ENCODE results near the gene PLXNC1. TPM values are rescaled to one million over a fixed set of nuclear protein-coding genes. Genes with fewer than 3 reads are reported as not detected.

Gene PLXNC1
- polyA plus RNA-seq, 1 donor (not counting 4 experiments of a cell fraction or from before 2014, with no cell fraction given) = 0.17 TPM

- H3K9me3 ChIP-seq (ENCODE audit: control insufficient read depth, low read depth, low read length) = no peaks in the 10 kb centered on the region
- no peaks in the 10 kb centered on the region for H3K36me3 ChIP-seq (ENCODE audit: control insufficient read depth in 2 of 2, extremely low read depth in 1 of 2, insufficient read depth in 2 of 2, low read length in 2 of 2)
- H3K4me3 ChIP-seq (ENCODE audit: control insufficient read depth in 2 of 3, extremely low read depth in 1 of 3, insufficient read depth in 2 of 3, low read depth in 1 of 3, low read length in 3 of 3) = no peak overlapping the region
- H2AFZ ChIP-seq (ENCODE audit: control insufficient read depth, low read length) = no peak overlapping the region
- TF ChIP-seq EZH2 (IDR thresholded peaks at IDR 0.05; ENCODE audit: low read length) (no peak), CTCF (optimal IDR thresholded peaks at IDR 0.05 in 1 of 3, IDR thresholded peaks at IDR 0.05 in 1 of 3, conservative IDR thresholded peaks at IDR 0.05 in 1 of 3; ENCODE audit: extremely low read depth in 1 of 3, insufficient read depth in 2 of 3, low read length in 3 of 3) (no peak)
- H3K27me3 ChIP-seq (ENCODE audit: control insufficient read depth, extremely low read depth, insufficient read depth, low read length) = peaks cover 14% of the 10 kb centered on the region
- DNase-seq (ENCODE audit: low read depth, low spot score) (no peak), FAIRE-seq (no peak)
- H3K4me1 ChIP-seq (ENCODE audit: control insufficient read depth, extremely low read depth, insufficient read depth, low read length) = no peaks in the 10 kb centered on the region
- dilution Hi-C loops (cut with MboI; ENCODE audit: extremely low pct_ligation_motif_present, low sequenced_read_pairs) = no loop called here
- H3K9me1 ChIP-seq (ENCODE audit: control insufficient read depth, extremely low read depth, insufficient read depth, low read length) = no peaks in the 10 kb centered on the region
- no peaks in the 10 kb centered on the region for H4K20me1 ChIP-seq (ENCODE audit: control insufficient read depth, extremely low read depth, insufficient read depth, low read length)
- no peak overlapping the region for H3K4me2 ChIP-seq (ENCODE audit: control insufficient read depth, extremely low read depth, insufficient read depth, low read depth, low read length)
- H3K27ac ChIP-seq (ENCODE audit: control insufficient read depth, insufficient read depth, low read length) = no peak overlapping the region
- H3K79me2 ChIP-seq (ENCODE audit: control insufficient read depth, insufficient read depth, low read length) = no peaks in the 10 kb centered on the region
- H3K9ac ChIP-seq (ENCODE audit: control insufficient read depth, extremely low read depth, insufficient read depth, low read length) = no peak overlapping the region
Measured at GRCh38 chr12:94169966-94170689, 21.8 kb downstream of the PLXNC1 start.

- FAIRE-seq = no peak
- no peaks in the 10 kb centered on the region for H3K36me3 ChIP-seq (ENCODE audit: control insufficient read depth in 2 of 2, extremely low read depth in 1 of 2, insufficient read depth in 2 of 2, low read length in 2 of 2)
Measured at GRCh38 chr12:94170690-94171594, 22.6 kb downstream of the PLXNC1 start.

More at GRCh38 chr12:94170690-94171594, 22.6 kb downstream of the PLXNC1 start:
- H3K9ac ChIP-seq (ENCODE audit: control insufficient read depth, extremely low read depth, insufficient read depth, low read length) = no peak overlapping the region
- H3K4me1 ChIP-seq (ENCODE audit: control insufficient read depth, extremely low read depth, insufficient read depth, low read length) = no peaks in the 10 kb centered on the region
- no peak overlapping the region for H3K4me2 ChIP-seq (ENCODE audit: control insufficient read depth, extremely low read depth, insufficient read depth, low read depth, low read length)
- no peak overlapping the region for H2AFZ ChIP-seq (ENCODE audit: control insufficient read depth, low read length)
- DNase-seq (ENCODE audit: low read depth, low spot score) = no peak
- no peak for TF ChIP-seq CTCF (optimal IDR thresholded peaks at IDR 0.05 in 1 of 3, IDR thresholded peaks at IDR 0.05 in 1 of 3, conservative IDR thresholded peaks at IDR 0.05 in 1 of 3; ENCODE audit: extremely low read depth in 1 of 3, insufficient read depth in 2 of 3, low read length in 3 of 3)
- no peak for TF ChIP-seq EZH2 (IDR thresholded peaks at IDR 0.05; ENCODE audit: low read length)
- no peak overlapping the region for H3K27ac ChIP-seq (ENCODE audit: control insufficient read depth, insufficient read depth, low read length)
- H4K20me1 ChIP-seq (ENCODE audit: control insufficient read depth, extremely low read depth, insufficient read depth, low read length) = no peaks in the 10 kb centered on the region
- H3K4me3 ChIP-seq (ENCODE audit: control insufficient read depth in 2 of 3, extremely low read depth in 1 of 3, insufficient read depth in 2 of 3, low read depth in 1 of 3, low read length in 3 of 3) = no peak overlapping the region
- dilution Hi-C loops (cut with MboI; ENCODE audit: extremely low pct_ligation_motif_present, low sequenced_read_pairs) = no loop called here
- no peaks in the 10 kb centered on the region for H3K9me3 ChIP-seq (ENCODE audit: control insufficient read depth, low read depth, low read length)
- H3K79me2 ChIP-seq (ENCODE audit: control insufficient read depth, insufficient read depth, low read length) = no peaks in the 10 kb centered on the region
- peaks cover 7% of the 10 kb centered on the region for H3K27me3 ChIP-seq (ENCODE audit: control insufficient read depth, extremely low read depth, insufficient read depth, low read length)
- H3K9me1 ChIP-seq (ENCODE audit: control insufficient read depth, extremely low read depth, insufficient read depth, low read length) = no peaks in the 10 kb centered on the region
